ENCODE results near the gene TRIM33.

Gene TRIM33

GRCh38 chr1:114458237-114458777 lies 52.7 kb downstream of the TRIM33 start:
- Histone ChIP-seq H3K4me1 (ENCODE audit: low read length) (no peaks in the 10 kb centered on the region), H3F3A (ENCODE audit: insufficient read depth, low read length) (no peaks in the 10 kb centered on the region), H3K9me2 (replicated peaks; ENCODE audit: insufficient read depth, low read length) (no peaks in the 10 kb centered on the region), H3K4me3 (ENCODE audit: low read length) (no peak overlapping the region), H3K79me2 (ENCODE audit: low read length) (no peaks in the 10 kb centered on the region), H3K36me3 (replicated peaks; ENCODE audit: insufficient read depth, low read length) (no peaks in the 10 kb centered on the region), H3K27ac (ENCODE audit: low read length) (no peak overlapping the region), H2AFZ (ENCODE audit: low read length) (no peak overlapping the region), H3K27me3 (replicated peaks; ENCODE audit: insufficient read depth, low read length) (no peaks in the 10 kb centered on the region), H4K20me1 (ENCODE audit: insufficient read depth, low read length) (no peaks in the 10 kb centered on the region), H3K9me3 (replicated peaks; ENCODE audit: insufficient read depth, low read length) (no peaks in the 10 kb centered on the region), H3K9ac (ENCODE audit: low read length) (no peak overlapping the region), H3K4me2 (ENCODE audit: low read depth, low read length) (no peak overlapping the region)
- DNase-seq = no peak
- no peak for TF ChIP-seq CTCF (IDR thresholded peaks at IDR 0.05; ENCODE audit: low read length)

GRCh38 chr1:114457675-114458236 lies 53.2 kb downstream of the TRIM33 start:
- Histone ChIP-seq H3K9ac (ENCODE audit: low read length) (no peak overlapping the region), H2AFZ (ENCODE audit: low read length) (no peak overlapping the region), H4K20me1 (ENCODE audit: insufficient read depth, low read length) (no peaks in the 10 kb centered on the region), H3K79me2 (ENCODE audit: low read length) (no peaks in the 10 kb centered on the region), H3K9me2 (replicated peaks; ENCODE audit: insufficient read depth, low read length) (no peaks in the 10 kb centered on the region), H3K27me3 (replicated peaks; ENCODE audit: insufficient read depth, low read length) (no peaks in the 10 kb centered on the region), H3K27ac (ENCODE audit: low read length) (no peak overlapping the region), H3K9me3 (replicated peaks; ENCODE audit: insufficient read depth, low read length) (no peaks in the 10 kb centered on the region), H3K4me1 (ENCODE audit: low read length) (no peaks in the 10 kb centered on the region), H3K4me2 (ENCODE audit: low read depth, low read length) (no peak overlapping the region), H3K4me3 (ENCODE audit: low read length) (no peak overlapping the region), H3F3A (ENCODE audit: insufficient read depth, low read length) (no peaks in the 10 kb centered on the region), H3K36me3 (replicated peaks; ENCODE audit: insufficient read depth, low read length) (no peaks in the 10 kb centered on the region)
- DNase-seq = no peak
- TF ChIP-seq CTCF (IDR thresholded peaks at IDR 0.05; ENCODE audit: low read length) (no peak), EZH2phosphoT487 (IDR thresholded peaks at IDR 0.05; ENCODE audit: low read length) (no peak), EZH2 (optimal IDR thresholded peaks at IDR 0.05; ENCODE audit: low read depth, low read length) (no peak)

- no peak overlapping the region for H2AFZ ChIP-seq (ENCODE audit: low read length)
- DNase-seq = no peak
- H3K79me2 ChIP-seq (ENCODE audit: low read length) = no peaks in the 10 kb centered on the region
- H3K27me3 ChIP-seq (replicated peaks; ENCODE audit: insufficient read depth, low read length) = no peaks in the 10 kb centered on the region
- H3K27ac ChIP-seq (ENCODE audit: low read length) = no peak overlapping the region
- H3K36me3 ChIP-seq (replicated peaks; ENCODE audit: insufficient read depth, low read length) = no peaks in the 10 kb centered on the region
- TF ChIP-seq CTCF (IDR thresholded peaks at IDR 0.05; ENCODE audit: low read length) (no peak), EZH2 (optimal IDR thresholded peaks at IDR 0.05; ENCODE audit: low read depth, low read length) (no peak), EZH2phosphoT487 (IDR thresholded peaks at IDR 0.05; ENCODE audit: low read length) (no peak)
- no peak overlapping the region for H3K4me2 ChIP-seq (ENCODE audit: low read depth, low read length)
- H3K4me1 ChIP-seq (ENCODE audit: low read length) = no peaks in the 10 kb centered on the region
- H3K4me3 ChIP-seq (ENCODE audit: low read length) = no peak overlapping the region
- no peak overlapping the region for H3K9ac ChIP-seq (ENCODE audit: low read length)
- H3K9me2 ChIP-seq (replicated peaks; ENCODE audit: insufficient read depth, low read length) = no peaks in the 10 kb centered on the region
- no peaks in the 10 kb centered on the region for H4K20me1 ChIP-seq (ENCODE audit: insufficient read depth, low read length)
- no peaks in the 10 kb centered on the region for H3K9me3 ChIP-seq (replicated peaks; ENCODE audit: insufficient read depth, low read length)
- no peaks in the 10 kb centered on the region for H3F3A ChIP-seq (ENCODE audit: insufficient read depth, low read length)
Measured at GRCh38 chr1:114456586-114456985, 54.4 kb downstream of the TRIM33 start.

Measured in MM.1S (cell line).